Psoas muscle (tissue), 8 donors: ENCODE results near the gene APBB1IP. TPM values are rescaled to one million over a fixed set of nuclear protein-coding genes. Genes with fewer than 3 reads are reported as not detected.
"Not testable (repeated sequence)": the region's sequence is repeated elsewhere in the genome, so short reads cannot be mapped to it uniquely, and the experiment has no call there.

Experiments used
- ATAC-seq, 4 donors: fragments of 200-7000 bp; cut with Tn5 transposase; one replicate each; pipeline ENCODE4 v1.9.1; 2020; ENCODE audit warnings: moderate library complexity in 3 of 4, mild to moderate bottlenecking in 2 of 4
- DNase-seq, 2 donors: peaks; one replicate each; pipeline ENCODE4 v3.0.0-alpha.2; 2020
- H3K27ac ChIP-seq: fragments of 200-600 bp; one replicate; pipeline ENCODE4 v1.8.0; 2022
- H3K27me3 ChIP-seq, 3 donors: fragments of 200-600 bp in 1 of 3; one replicate each; pipeline versions ENCODE4 v1.6.1 to v1.8.0; 2013 to 2022; ENCODE audit warnings: low read length in 2 of 3, mild to moderate bottlenecking in 2 of 3, moderate library complexity in 1 of 3; ENCODE audit not compliant: insufficient read depth in 3 of 3
- H3K36me3 ChIP-seq, 2 donors: fragments of 200-600 bp in 1 of 2; one replicate each; pipeline versions ENCODE4 v1.6.1 to v1.8.0; 2013 to 2022; ENCODE audit warnings: low read depth in 1 of 2, mild to moderate bottlenecking in 1 of 2, moderate library complexity in 1 of 2; ENCODE audit not compliant: insufficient read depth in 1 of 2
- H3K4me1 ChIP-seq: fragments of 200-600 bp; one replicate; pipeline ENCODE4 v1.8.0; 2022
- H3K4me3 ChIP-seq: fragments of 200-600 bp; one replicate; pipeline ENCODE4 v1.8.0; 2022; ENCODE audit warnings: mild to moderate bottlenecking
- H3K9me3 ChIP-seq: fragments of 200-600 bp; one replicate; pipeline ENCODE4 v1.8.0; 2022
- CTCF ChIP-seq: fragments of 200-600 bp; IDR thresholded peaks from one replicate; pipeline ENCODE4 v1.8.0; 2022; ENCODE audit warnings: antibody characterized with exemption
- WGBS, 3 donors: extraction: QIAGEN DNeasy Blood & Tissue Kit; methylation state at CpG; one replicate each; pipeline versions ENCODE4 v1.1.6 to v1.1.7; 2013; 5-methylcytosine and 5-hydroxymethylcytosine counted together
- intact Hi-C, 2 donors: fragments of 100-400 bp; cut with DNase I; formaldehyde crosslinking; loops; one replicate each; pipeline versions ENCODE4 v1.11.0 to v1.14.2; 2022
- long read RNA-seq, 2 donors: library from polyadenylated mRNA; unstranded; transcript quantifications; one replicate each; pipeline ENCODE4 v2.0.0, GENCODE V29; 2021
- polyA plus RNA-seq, 3 donors: library from polyadenylated mRNA; stranded (reverse); fragments of 200-250 nt; gene quantifications; one replicate each; pipeline ENCODE4 v1.2.3, GENCODE V29; 2013
- total RNA-seq, 4 donors: library from RNA; stranded (reverse); fragmentation: NEBNext Ultra II Directional in 2 of 4; extraction: Animal tissue kit (Norgen Biotek cat#: 25700) in 2 of 4; gene quantifications; one replicate each; pipeline versions ENCODE4 v1.2.1 to v1.2.4, GENCODE V29; 2021 to 2023
- donor health status: healthy with polysubstance abuse.
- donor health status: DM: no; HTN: no; CAD: no; lungs with moderate emphysema.
- donor health status: Bipolar disorder and iron deficiency.
- donor health status: healthy.
- donor health status: DM: yes; HTN: yes; CAD: no.
- donor health status: DM: no; HTN: no; CAD: no.
- donor health status: DM: no; HTN: no; CAD: no.
- donor health status: DM: yes; HTN: yes; CAD: no.

APBB1IP gene, protein sequence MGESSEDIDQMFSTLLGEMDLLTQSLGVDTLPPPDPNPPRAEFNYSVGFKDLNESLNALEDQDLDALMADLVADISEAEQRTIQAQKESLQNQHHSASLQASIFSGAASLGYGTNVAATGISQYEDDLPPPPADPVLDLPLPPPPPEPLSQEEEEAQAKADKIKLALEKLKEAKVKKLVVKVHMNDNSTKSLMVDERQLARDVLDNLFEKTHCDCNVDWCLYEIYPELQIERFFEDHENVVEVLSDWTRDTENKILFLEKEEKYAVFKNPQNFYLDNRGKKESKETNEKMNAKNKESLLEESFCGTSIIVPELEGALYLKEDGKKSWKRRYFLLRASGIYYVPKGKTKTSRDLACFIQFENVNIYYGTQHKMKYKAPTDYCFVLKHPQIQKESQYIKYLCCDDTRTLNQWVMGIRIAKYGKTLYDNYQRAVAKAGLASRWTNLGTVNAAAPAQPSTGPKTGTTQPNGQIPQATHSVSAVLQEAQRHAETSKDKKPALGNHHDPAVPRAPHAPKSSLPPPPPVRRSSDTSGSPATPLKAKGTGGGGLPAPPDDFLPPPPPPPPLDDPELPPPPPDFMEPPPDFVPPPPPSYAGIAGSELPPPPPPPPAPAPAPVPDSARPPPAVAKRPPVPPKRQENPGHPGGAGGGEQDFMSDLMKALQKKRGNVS
- total RNA-seq (1 to 10 TPM in 3 of 4 donors, under 1 TPM in 1; 0.86 to 2.8 (median 2.1) TPM), polyA plus RNA-seq (under 1 TPM; 0.25 to 0.81 (median 0.55) TPM)
- long read RNA-seq, donor 1 = 0 reads
- long read RNA-seq, donor 2 = 0 reads

GRCh38 chr10:26437637-26438461, at the start of gene APBB1IP:
Gene APBB1IP (plus strand): TSS chr10:26438341. CDS start chr10:26492327, 53,986 bp downstream.
- H3K36me3 ChIP-seq = no peaks in the 10 kb centered on the region
- ATAC-seq (peak; percentile 47 to 88 (median 76)), DNase-seq (peak; percentile 86 to 88)
- no peak for TF ChIP-seq CTCF
- peak within 1 kb of the TSS; percentile 46 for H3K27ac ChIP-seq
- peak within 1 kb of the TSS; percentile 56 for H3K4me3 ChIP-seq
- no peaks in the 10 kb centered on the region for H3K9me3 ChIP-seq
- H3K27me3 ChIP-seq = peaks cover 3 to 19% (median 5%) of the 10 kb centered on the region in 3 donors
- no peaks in the 10 kb centered on the region for H3K4me1 ChIP-seq
- intact Hi-C loops = no loop called here
- 12 to 18% (median 14%) methylated on average over 36 of the region's 36 CpGs for WGBS, 3 donors

- WGBS, 3 donors = 89 to 91% (median 91%) methylated on average over 3 of the region's 3 CpGs
- no peaks in the 10 kb centered on the region for H3K9me3 ChIP-seq
- no peaks in the 10 kb centered on the region for H3K4me1 ChIP-seq
- H3K27me3 ChIP-seq = peaks cover 0 to 15% (median 3%) of the 10 kb centered on the region in 3 donors
- no peaks in the 10 kb centered on the region for H3K36me3 ChIP-seq
- no peak for TF ChIP-seq CTCF
- ATAC-seq (no peak), DNase-seq (no peak)
- H3K4me3 ChIP-seq = no peak overlapping the region
- H3K27ac ChIP-seq = no peak overlapping the region
- intact Hi-C loops = no loop called here
These were observed 48.6 kb upstream of the APBB1IP start for GRCh38 chr10:26389533-26389932.

DNA sequence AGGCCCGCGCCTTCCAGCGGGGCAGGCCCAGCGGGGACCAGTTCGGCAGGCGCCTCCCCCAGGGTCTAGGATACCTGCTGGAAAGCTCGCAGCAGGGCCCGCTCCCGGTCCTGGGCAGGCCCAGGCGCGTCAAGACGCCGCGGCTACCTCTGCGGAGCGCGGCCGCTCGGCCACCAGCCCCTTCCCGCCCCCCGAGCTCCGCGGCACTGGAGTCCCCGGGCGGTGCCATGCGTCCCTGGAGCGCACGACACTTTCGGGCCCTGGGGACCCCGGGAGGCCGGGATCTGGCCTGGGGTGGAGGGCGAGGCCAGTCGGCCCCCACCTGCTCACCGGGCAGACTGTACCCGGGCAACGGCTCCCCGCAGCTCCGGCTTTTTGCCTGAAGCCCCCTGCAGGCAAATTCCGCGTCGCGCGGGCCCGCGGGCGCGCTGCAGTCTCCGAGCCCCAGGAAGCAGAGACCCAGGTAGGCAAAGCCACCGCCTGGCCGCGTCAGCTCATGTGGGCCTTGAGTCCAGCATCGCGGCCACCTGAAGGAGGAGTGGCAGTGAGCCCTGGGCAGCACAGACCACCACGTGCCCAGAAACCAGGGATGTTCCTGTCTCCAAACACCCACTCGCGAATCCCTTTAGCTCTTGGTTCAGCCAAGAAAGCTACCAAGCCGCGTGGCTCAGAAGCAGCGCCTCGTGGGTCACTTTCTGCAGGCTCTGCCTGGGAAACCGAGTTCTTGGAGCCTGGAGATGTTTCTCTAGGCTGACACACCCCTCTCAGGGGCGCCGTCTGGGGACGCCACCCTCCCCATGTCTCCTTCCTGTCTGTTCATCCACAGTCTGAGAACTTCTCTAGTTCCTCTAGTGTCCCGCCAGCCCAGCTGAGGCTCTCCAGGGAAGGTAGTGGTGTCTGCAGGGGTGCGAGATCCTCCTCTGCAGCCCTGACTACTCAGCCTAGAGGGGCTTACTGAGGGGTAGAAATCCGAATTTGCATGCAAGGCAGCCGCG, 46.1 kb upstream of the APBB1IP start:
- Histone ChIP-seq H3K27ac (no peak overlapping the region), H3K4me1 (no peaks in the 10 kb centered on the region), H3K36me3 (no peaks in the 10 kb centered on the region), H3K4me3 (no peak overlapping the region), H3K9me3 (no peaks in the 10 kb centered on the region), H3K27me3 (peaks cover 0 to 15% (median 3%) of the 10 kb centered on the region in 3 donors)
- no peak for TF ChIP-seq CTCF
- DNase-seq (no peak), ATAC-seq (no peak)
- intact Hi-C loops = no loop called here
- 19 to 21% (median 21%) methylated on average over 67 to 69 of the region's 69 CpGs for WGBS, 3 donors

DNA sequence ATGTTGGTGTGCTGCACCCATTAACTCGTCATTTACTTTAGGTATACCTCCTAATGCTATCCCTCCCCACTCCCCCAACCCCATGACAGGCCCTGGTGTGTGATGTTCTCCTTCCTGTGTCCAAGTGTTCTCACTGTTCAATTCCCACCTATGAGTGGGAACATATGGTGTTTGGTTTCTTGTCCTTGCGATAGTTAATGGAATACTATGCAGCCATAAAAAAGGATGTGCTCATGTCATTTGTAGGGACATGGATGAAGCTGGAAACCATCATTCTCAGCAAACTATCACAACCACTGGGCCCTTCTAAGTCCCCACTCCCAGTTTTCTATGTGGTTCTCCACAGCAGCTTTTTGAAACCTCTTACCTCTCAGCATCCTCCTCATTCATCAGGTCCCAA, 39.8 kb upstream of the APBB1IP start:
- H3K9me3 ChIP-seq, H3K27me3 ChIP-seq, H3K36me3 ChIP-seq, H3K4me1 ChIP-seq, intact Hi-C loops, H3K27ac ChIP-seq, H3K4me3 ChIP-seq, DNase-seq, ATAC-seq: not testable (repeated sequence)
- WGBS, 3 donors = 92 to 97% (median 94%) methylated on average over 2 of the region's 2 CpGs
